BLaER1 (cell line): ENCODE measurements around the gene PLCG2.

Experiments
- H3K27ac ChIP-seq: shearing (Covaris generic); formaldehyde crosslinking; 2 replicates; pipeline ENCODE4 v1.8.1; 2022
- H3K27me3 ChIP-seq: shearing (Covaris generic); formaldehyde crosslinking; 2 replicates; pipeline ENCODE4 v1.8.1; 2022
- H3K36me3 ChIP-seq: shearing (Covaris generic); formaldehyde crosslinking; 2 replicates; pipeline ENCODE4 v1.8.1; 2022
- H3K4me1 ChIP-seq: shearing (Covaris generic); formaldehyde crosslinking; 2 replicates; pipeline ENCODE4 v1.8.1; 2022
- H3K4me2 ChIP-seq: shearing (Covaris generic); formaldehyde crosslinking; 2 replicates; pipeline ENCODE4 v1.8.1; 2022
- H3K4me3 ChIP-seq: shearing (Covaris generic); formaldehyde crosslinking; 2 replicates; pipeline ENCODE4 v1.8.1; 2022
- H3K9ac ChIP-seq: shearing (Covaris generic); formaldehyde crosslinking; 2 replicates; pipeline ENCODE4 v1.8.1; 2022
- H3K9me3 ChIP-seq: shearing (Covaris generic); formaldehyde crosslinking; 2 replicates; pipeline ENCODE4 v1.8.1; 2022
- H4K20me1 ChIP-seq: shearing (Covaris generic); formaldehyde crosslinking; 2 replicates; pipeline ENCODE4 v1.8.1; 2022
- Cebpa-rat ChIP-seq: shearing (Covaris generic); IDR thresholded peaks from 2 replicates; pipeline ENCODE4 v1.8.1; 2022

The PLCG2 gene

DNA sequence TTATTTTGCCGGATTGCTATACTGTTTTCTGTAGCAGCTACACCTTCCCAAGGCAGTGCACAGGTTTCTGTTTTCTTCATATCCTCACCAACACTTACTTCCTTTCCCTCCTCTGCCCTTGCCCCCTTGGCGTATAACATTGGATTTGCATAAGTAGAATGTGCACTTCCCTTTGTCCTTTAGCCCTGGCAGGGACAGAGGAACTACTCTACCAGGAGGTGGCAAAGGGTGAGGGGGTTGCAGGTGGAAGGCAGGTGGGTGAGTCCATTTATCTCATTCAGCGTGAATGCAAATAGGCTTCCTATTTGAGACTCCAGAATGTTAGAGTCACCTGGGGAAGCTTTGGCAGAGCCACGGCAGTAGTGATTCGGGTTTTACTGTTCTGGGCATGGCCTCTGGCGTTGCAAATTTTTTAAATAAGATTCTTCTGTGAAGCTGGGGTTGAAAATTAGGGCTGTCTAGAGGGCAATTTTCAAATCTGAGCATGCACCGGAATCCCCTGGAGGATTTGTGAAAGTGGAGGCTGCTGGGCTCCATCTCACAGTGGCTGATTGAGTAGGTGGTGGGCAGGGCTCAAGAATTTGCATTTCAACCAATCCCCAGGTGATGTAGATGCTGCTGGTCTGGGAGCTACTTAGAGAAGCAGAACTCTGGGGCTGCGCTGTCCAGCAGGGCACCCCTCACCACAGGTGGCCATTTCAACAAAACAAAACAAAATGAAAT, 84.7 kb downstream of the PLCG2 start:
- Histone ChIP-seq H3K9me3 (no peaks in the 10 kb centered on the region), H3K27me3 (no peaks in the 10 kb centered on the region), H3K4me1 (peaks cover 15% of the 10 kb centered on the region), H3K4me3 (no peak overlapping the region), H3K4me2 (no peak overlapping the region), H3K36me3 (peaks cover 42% of the 10 kb centered on the region), H3K27ac (no peak overlapping the region), H4K20me1 (peaks cover 11% of the 10 kb centered on the region; the same call in 1 of the 2 replicates), H3K9ac (no peak overlapping the region)
- TF ChIP-seq Cebpa-rat: no peak

GRCh38 chr16:81864646-81865382, 85.7 kb downstream of the PLCG2 start:
- peaks cover 11% of the 10 kb centered on the region; the same call in 1 of the 2 replicates for H4K20me1 ChIP-seq
- peaks cover 15% of the 10 kb centered on the region for H3K4me1 ChIP-seq
- no peak overlapping the region for H3K4me3 ChIP-seq
- H3K4me2 ChIP-seq: no peak overlapping the region
- H3K27me3 ChIP-seq: no peaks in the 10 kb centered on the region
- no peak overlapping the region; the same call in 1 of the 2 replicates for H3K9ac ChIP-seq
- no peak for TF ChIP-seq Cebpa-rat
- H3K36me3 ChIP-seq: peaks cover 42% of the 10 kb centered on the region
- H3K27ac ChIP-seq: peak overlapping the region; percentile 23; the same call in 1 of the 2 replicates
- no peaks in the 10 kb centered on the region for H3K9me3 ChIP-seq

- H3K27ac ChIP-seq: 0 out of 2 replicates have a peak overlapping the region, but pooled peaks have one; percentile 30
- H3K36me3 ChIP-seq: peaks cover 34% of the 10 kb centered on the region
- no peak overlapping the region for H3K9ac ChIP-seq
- no peaks in the 10 kb centered on the region for H3K9me3 ChIP-seq
- H3K27me3 ChIP-seq: no peaks in the 10 kb centered on the region
- no peak for TF ChIP-seq Cebpa-rat
- H3K4me2 ChIP-seq: no peak overlapping the region
- H4K20me1 ChIP-seq: peaks cover 11% of the 10 kb centered on the region; the same call in 1 of the 2 replicates
- H3K4me1 ChIP-seq: peaks cover 9% of the 10 kb centered on the region; the same call in 1 of the 2 replicates
- H3K4me3 ChIP-seq: no peak overlapping the region
These were observed 87.8 kb downstream of the PLCG2 start for GRCh38 chr16:81866820-81867440.

- no peak overlapping the region for H3K9ac ChIP-seq
- no peaks in the 10 kb centered on the region for H3K27me3 ChIP-seq
- H3K4me2 ChIP-seq: no peak overlapping the region
- no peak overlapping the region for H3K4me3 ChIP-seq
- H3K27ac ChIP-seq: no peak overlapping the region
- no peak for TF ChIP-seq Cebpa-rat
- H4K20me1 ChIP-seq: peaks cover 11% of the 10 kb centered on the region; the same call in 1 of the 2 replicates
- H3K36me3 ChIP-seq: peaks cover 26% of the 10 kb centered on the region
- H3K9me3 ChIP-seq: no peaks in the 10 kb centered on the region
- H3K4me1 ChIP-seq: peaks cover 14% of the 10 kb centered on the region
These were observed 89.1 kb downstream of the PLCG2 start for GRCh38 chr16:81868057-81868748.

DNA sequence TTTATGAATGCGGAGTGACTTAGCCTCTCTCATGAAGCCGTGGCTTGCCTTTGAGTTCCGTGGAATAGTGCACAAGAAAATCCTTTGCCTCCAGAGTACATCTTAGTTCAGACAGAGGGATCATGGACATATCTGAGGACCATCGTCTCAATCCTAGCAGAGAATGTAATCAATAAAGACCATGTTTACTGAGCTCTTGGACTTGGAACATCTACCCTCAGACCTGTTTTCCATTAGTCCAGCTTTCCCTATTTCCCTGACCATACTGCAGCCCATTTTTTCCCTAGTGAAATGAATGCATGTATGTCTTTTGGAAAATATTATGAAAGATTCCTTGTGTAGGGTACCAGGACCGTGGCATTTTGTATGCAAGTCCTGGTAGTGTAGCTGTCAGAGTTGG, 90.2 kb downstream of the PLCG2 start:
- Histone ChIP-seq H3K27ac (no peak overlapping the region), H4K20me1 (peaks cover 9% of the 10 kb centered on the region; the same call in 1 of the 2 replicates), H3K9ac (no peak overlapping the region), H3K9me3 (no peaks in the 10 kb centered on the region), H3K36me3 (peaks cover 26% of the 10 kb centered on the region), H3K4me3 (no peak overlapping the region), H3K4me2 (no peak overlapping the region), H3K4me1 (peaks cover 16% of the 10 kb centered on the region), H3K27me3 (no peaks in the 10 kb centered on the region)
- no peak for TF ChIP-seq Cebpa-rat

GRCh38 chr16:81873206-81873605, 94.1 kb downstream of the PLCG2 start:
- TF ChIP-seq Cebpa-rat: no peak
- no peaks in the 10 kb centered on the region for H4K20me1 ChIP-seq
- H3K9me3 ChIP-seq: no peaks in the 10 kb centered on the region
- H3K27me3 ChIP-seq: no peaks in the 10 kb centered on the region
- no peak overlapping the region for H3K4me2 ChIP-seq
- no peak overlapping the region for H3K9ac ChIP-seq
- peaks cover 40% of the 10 kb centered on the region for H3K36me3 ChIP-seq
- H3K27ac ChIP-seq: no peak overlapping the region
- H3K4me3 ChIP-seq: no peak overlapping the region
- H3K4me1 ChIP-seq: peaks cover 22% of the 10 kb centered on the region

GRCh38 chr16:81873843-81874752, 95.0 kb downstream of the PLCG2 start:
- Histone ChIP-seq H4K20me1 (no peaks in the 10 kb centered on the region), H3K36me3 (peaks cover 39% of the 10 kb centered on the region), H3K27me3 (no peaks in the 10 kb centered on the region), H3K4me2 (no peak overlapping the region), H3K4me1 (peaks cover 22% of the 10 kb centered on the region), H3K4me3 (no peak overlapping the region), H3K9ac (no peak overlapping the region), H3K27ac (no peak overlapping the region), H3K9me3 (no peaks in the 10 kb centered on the region)
- no peak for TF ChIP-seq Cebpa-rat

DNA sequence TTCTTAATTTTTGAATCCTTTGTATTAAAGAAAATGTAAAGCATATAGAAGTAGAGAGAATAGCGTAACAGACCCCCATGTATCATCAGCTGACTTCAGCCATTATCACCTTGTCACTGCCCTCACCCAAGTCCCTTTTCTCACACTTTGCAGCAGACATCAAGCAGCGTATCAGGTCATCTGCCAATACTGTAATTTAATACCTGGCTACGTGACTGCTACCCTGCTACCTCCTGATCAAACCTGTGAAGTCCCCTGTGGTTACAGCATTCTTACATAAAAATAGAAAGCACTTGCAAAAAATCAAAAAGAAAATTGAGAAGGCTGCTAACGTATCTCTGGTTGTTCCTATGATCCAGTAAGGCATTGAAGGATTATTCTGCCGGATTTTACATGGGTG, 96.4 kb downstream of the PLCG2 start:
- Histone ChIP-seq H3K9ac (no peak overlapping the region), H3K4me1 (peaks cover 22% of the 10 kb centered on the region), H3K27me3 (no peaks in the 10 kb centered on the region), H3K36me3 (peaks cover 38% of the 10 kb centered on the region; the same call in 1 of the 2 replicates), H4K20me1 (no peaks in the 10 kb centered on the region), H3K27ac (no peak overlapping the region), H3K4me2 (no peak overlapping the region), H3K4me3 (no peak overlapping the region), H3K9me3 (no peaks in the 10 kb centered on the region)
- TF ChIP-seq Cebpa-rat: no peak
